SHP77 treated with DMSO at 0.1 percent for 48 hours (cell line): ENCODE data around the gene MTA1.

Source experiments
- DNase-seq: peaks from one replicate; lab custom pipeline; 2025; lab: John Stamatoyannopoulos, UW

MTA1 gene

DNA sequence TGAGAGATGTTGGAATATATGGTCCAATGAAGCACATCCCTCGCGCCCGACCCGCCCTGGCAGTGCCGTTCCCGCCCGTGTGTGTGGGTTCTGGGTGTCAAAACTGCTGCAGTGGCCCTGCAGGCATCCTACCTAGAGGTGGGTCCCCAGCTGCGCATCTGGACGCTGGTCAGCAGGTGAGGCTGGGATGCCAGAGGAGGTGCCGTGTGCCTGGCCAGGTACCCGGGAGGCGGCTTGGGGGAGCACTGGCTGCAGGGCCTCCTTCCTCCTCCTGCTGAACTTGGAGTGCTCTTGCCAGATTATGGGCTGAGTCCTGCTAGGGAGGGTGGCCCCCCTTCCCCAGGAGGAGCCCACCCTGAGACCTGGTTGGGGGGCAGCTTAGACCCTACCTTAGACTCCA is 5.2 kb downstream of the MTA1 start:
- no peak for DNase-seq

DNA sequence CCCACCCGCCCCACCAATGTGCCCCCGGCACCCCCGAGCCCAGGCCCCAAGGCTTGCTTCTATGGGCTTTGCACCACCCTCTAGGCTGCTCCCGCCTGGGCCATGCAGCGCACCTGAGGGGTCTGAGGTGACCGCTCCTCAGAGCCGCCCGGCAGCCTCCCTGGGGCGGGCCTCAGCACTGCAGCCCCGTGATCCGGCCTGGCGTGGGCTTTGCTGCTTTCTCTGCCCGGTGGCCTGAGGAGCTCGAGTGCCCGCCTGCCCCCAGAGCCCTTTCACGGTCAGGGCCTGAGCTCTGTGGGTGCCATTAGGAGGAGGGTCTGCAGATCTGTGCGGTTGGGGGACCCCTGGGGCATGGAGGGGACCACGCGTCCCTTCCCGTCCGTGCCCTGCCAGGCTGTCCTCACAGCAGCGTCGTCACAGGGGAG is 6.2 kb downstream of the MTA1 start:
- no peak for DNase-seq

DNA sequence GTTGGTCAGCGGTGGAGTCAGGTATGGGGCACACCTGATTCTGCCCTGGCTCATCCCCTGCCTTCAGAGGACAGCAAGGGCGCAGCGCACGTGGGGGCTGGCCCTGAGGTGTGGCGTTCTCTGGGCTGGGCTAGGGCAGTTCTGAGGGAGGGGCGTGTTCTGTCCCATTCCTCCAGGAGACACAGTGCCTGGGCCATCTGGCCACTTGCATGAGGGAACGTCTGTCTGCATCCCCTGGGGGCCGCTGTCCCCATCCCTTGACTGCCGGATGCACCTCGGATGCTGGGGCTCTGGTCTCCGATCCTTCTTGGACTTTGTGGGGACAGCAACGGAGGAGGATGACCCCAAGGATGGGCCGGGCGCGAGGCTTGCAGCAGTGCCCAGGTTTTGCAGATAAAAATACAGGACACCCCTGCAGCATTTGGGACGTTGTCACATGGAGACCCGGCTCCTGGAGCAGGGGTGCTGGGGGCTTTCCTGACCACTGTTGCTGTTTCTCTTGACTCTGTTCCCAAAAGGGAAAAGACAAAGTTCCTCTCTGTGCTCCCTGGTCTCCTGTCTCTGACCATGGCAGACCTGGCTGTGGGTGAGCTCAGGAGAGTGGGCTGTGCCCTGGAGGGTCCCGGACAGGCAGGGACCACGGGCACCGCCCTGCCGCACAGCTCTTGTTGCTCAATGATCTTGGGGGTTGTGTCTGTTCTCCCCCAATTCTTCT is 6.9 kb downstream of the MTA1 start:
- no peak for DNase-seq

DNA sequence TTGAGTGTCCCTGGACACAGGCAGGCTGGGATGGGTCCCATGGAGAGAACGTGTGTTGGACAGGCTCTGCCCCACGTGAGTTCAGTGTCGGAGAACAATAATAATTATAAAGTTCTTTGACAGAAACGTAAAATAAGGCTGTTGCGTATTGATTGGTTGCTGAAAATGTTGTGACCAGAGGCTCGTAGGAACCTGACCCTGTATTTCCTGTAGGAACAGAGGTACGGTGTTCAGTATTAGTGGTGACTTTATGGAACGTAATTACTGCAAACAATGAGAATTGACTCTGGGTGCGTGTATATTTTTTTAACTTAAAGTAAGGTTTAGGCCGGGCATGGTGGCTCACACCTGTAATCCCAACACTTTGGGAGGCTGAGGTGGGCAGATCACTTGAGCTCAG is 7.8 kb downstream of the MTA1 start:
- DNase-seq, result no peak

DNA sequence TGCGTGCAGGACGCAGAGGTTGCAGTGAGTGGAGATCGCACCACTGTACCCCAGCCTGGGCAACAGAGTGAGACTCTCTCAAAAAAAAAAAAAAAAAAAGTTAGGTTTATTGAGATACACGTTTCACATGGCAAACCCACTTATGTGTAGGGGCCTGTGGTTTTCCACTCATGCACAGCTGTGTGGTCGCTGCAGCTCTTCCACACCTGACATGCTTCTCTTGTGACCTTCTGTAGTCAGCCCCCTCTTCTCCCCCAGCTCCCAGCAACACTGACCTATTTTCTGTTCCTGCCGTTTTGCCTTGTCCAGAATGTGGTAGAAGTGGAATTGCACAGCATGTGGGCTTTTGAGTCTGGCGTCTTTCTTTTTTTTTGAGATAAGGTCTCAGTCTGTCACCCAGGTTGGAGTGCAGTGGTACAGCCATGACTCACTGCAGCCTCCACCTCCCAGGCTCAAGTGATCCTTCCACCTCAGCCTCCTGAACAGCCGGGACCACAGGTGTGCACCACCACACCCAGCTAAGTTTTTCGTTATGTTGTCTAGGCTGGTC is 8.4 kb downstream of the MTA1 start:
- DNase-seq, result no peak

DNA sequence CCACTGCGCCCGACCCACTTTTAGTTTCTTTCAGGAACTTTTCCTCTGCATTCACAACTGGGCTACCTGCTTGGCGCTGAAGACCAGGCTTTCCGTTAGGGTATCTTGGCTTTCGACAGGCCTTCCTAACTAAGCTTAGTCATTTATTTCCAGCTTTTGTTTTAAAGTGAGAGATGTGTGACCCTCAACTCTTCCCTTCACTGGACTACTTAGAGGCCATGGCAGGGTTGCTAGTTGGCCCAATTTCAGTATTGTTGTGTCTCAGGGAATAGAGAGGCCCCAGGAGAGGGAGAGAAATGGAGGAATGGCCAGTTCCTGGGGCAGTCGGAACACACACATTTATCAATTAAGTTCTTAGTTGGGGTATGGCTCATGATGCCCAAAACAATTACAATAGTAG is 10.4 kb downstream of the MTA1 start:
- no peak for DNase-seq

DNA sequence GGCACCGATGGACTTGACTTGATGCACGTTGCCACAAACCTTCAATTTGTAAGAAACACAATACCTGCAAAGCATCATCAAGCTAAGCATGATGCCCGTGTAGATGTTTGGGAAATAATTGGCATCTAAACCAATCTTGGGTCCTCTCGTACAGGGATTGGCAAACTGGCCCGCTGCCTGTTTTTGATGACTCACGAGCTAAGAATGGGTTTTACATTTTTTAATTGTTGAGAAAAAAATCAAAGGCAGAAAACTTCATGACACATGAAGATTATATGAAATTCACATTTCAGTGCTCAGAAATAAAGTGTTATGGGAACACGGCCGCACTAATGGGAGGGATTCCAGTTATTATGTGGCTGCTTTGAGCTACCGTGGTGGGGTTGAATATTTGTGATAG is 10.9 kb downstream of the MTA1 start:
- no peak for DNase-seq

DNA sequence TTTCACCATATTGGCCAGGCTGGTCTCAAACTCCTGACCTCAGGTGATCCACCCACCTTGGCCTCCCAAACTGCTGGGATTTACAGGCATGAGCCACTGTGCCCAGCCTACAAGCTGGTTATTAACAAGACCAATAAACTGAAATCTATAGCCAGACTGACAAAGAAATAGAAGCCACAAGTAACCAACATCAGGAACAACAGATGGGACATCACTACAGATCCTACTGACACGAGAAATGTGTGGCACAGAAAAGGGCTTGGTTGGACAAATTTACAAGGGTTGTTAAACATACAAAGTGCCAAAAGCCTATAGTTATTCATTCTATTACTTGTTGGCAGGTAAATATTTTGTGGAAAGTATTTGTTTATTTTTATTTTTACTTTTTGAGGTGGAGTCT is 11.6 kb downstream of the MTA1 start:
- DNase-seq, result no peak

DNA sequence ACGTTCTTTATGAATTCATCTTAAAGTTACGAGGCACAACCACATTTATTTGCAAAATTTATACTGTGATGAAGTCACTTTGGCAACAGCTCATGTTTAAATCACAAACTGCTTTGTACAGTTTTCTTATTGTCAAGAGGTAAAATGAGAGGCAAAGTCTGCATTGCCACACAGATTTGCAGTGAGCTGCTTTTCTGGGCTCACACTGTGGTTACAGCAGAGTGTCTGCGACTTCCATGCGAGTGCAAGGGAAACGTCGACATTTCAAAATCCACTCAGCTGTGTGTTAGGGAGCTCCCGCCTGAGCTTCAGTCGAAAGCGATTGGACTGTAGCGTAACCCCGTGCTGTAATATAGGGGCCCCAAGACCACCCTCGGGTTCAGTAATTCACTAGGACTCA is 13.0 kb downstream of the MTA1 start:
- DNase-seq, result no peak

DNA sequence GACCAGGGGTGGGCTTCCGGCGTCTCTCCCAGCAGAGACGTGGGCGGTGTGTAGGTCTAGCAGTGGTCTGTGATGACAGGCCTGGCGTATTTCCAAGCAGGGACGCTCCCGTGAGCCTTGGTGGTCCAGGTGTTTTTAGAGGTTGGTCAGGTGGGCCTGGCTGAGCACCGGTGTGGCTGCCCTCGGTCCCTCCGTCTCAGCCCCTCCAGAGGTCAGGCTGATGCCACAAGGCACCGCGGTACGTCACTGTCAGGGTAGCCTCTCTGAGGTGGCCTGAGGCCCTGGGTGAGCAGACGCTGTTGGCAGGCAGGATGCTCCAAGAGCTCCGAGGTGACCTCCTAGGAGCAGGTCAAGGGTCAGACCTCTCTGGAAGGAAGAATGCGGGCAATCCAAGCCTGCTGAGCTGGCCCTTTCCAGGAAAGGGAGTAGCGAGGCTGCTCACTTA is 13.6 kb downstream of the MTA1 start:
- no peak for DNase-seq

DNA sequence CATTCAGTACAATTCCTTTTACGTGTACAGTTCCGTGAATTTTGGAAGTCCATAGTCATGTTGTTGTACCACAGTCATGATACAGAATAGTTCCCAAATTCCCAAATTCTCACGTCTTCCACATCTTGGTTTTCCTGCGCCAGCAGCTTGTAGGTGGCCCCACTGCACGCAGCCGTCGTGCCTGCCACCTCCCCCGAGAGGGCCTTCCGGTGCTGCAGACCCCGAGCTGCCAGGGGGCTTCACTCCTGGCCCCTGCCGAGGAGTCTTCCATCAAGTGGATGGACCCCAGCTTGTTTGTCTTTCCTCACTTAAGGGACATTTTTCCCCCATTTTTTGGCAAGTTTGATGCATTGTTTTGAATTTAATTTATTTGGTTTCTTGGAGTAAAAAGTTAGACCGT is 16.8 kb downstream of the MTA1 start:
- DNase-seq, result no peak

DNA sequence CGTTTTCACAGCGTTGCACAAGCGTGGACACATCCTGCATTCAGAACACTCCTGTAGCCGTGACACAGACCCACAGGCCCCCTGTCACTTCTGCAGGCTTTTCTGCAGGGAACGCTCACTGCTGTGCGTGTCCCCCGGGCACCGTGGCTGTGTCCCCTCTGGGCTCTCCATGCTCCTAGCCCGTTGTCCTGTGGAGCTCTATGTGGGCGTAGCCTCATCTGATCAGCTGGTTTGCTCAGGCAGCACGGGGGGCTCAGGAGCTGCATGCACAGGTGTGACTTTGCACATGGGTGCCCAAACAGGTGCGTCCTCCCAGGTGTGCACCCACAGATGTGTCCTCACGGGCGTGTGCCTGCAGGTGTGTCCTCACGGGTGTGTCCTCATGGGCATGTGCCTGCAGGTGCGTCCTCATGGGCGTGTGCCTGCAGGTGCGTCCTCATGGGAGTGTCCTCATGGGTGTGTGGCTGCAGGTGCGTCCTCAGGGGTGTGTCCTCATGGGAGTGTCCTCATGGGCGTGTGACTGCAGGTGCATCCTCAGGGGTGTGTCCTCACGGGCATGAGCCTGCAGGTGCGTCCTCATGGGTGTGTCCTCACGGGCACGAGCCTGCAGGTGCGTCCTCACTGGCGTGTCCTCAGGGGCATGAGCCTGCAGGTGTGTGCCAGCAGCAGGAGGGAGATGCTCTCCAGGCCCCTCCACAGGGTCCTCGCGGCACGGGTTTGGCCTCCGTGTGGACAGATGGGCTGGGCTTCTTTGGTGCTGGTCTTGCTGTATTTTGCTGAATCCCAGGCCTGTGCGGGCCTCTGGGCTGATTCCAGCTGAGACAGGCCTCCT is 17.5 kb downstream of the MTA1 start:
- no peak for DNase-seq

DNA sequence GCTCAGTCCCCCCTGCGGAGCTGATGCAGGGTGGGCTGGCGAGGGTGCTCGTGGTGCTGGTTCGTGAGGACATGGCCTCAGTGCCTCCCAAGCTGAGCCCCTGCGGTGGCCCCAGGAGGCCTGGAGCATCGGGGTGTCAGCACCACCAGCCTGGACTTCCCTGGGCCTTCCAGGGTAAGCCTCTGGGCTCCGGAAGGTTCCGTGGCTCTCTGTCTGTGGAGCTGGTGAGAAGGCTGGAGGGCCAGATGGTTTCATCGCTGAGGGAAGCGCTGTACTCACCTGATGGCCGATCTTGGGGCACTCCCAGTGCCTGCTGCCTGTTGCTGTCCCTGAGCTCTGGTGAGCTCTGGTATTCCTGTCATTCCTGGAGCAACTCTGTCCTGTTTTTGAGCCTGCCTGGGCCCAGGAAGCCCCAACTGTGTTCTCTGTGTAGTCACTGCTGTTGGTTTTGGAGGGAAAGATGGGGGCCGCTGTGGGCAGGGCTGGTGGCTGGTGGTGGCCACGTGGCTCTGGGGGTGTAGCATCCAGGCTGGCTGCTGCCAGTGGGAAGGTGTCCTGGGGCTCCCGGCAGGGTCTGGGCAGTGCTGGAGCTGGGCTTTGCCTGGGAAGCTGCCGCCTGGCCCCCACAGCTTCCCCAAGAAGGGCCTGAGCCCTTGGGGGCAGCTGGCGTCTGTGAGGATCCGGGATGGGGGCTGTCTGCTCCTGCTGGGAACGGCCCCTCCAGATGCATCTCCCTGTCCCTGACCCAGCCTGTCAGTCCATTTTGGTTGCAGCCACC is 18.3 kb downstream of the MTA1 start:
- DNase-seq, result no peak

DNA sequence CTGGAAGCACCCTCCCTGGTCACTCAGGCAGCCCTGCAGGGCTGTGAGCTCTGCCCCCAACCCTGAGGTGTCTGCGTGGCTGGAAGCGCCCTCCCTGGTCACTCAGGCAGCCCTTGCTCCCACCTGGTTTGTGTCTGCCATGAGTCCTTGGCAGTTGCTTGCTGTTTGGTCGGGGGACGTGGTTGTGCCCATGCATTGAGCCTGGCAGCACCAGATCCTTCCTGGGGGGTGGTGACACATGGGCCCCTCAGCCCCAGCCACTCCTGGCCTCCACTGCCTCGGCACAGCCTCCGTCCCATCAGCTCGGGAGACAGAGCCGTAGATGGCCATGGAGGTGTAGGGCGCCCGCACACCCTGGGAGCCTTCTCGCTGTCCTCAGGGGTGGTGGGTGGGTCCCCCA is 19.6 kb downstream of the MTA1 start:
- no peak for DNase-seq

DNA sequence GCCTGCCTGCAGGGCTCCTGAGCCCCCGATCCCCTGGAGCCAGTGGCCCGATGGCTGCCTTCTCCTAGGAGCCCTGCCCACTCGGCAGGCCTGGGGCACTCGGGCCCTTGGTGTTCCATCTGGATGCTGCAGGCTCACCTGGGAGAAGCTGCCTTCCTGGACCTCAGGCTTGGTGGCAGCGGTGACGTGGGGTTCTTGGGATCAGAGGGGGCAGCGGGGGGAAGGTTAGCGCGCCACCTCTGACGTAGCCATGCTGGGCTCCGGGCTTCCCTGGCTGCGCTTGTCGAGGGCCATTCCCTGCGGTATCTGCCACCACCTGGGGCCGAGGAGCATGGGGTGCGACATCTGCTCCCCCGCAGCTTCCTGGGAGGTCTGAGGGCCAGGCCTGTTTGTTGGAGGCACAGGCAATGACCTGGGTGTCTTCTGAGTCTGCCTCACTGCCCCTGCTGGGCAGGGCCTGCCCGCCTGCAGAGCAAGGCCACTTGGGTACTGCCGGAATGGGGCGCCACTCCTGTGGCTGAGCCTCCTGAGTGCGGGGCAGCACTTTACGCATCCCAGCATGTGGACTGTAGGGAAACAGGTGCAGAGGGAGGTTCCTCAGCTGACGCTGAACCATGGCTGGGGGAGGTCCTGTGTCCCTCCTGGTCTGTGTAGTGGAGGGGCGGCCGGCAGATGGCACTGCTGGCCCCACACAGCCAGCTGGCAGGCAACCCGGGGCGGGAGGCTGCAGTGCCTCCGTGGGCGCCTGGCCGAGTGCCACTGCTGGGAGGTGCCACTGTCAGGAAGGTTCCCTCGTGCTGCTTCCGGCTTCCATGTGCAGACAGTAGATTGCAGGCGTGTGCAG is 20.3 kb downstream of the MTA1 start:
- DNase-seq, result peak; percentile 9

DNA sequence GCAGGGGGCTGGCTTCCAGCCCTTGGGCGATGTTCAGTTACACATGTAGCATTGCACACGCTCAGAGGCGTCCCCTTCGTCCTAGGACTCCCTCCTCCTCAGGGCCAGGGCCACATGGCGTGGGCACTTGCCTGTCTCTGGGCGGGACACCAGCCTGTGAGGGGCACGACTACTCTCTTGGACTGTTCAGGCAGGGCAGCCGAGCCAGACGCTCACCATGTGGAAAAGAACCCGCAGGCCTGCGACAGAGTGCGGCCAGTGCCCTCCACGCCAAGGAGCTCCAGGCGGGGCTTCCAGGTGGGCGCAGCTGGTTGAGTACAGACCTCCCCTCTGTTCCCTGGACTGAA is 20.9 kb downstream of the MTA1 start:
- no peak for DNase-seq

DNA sequence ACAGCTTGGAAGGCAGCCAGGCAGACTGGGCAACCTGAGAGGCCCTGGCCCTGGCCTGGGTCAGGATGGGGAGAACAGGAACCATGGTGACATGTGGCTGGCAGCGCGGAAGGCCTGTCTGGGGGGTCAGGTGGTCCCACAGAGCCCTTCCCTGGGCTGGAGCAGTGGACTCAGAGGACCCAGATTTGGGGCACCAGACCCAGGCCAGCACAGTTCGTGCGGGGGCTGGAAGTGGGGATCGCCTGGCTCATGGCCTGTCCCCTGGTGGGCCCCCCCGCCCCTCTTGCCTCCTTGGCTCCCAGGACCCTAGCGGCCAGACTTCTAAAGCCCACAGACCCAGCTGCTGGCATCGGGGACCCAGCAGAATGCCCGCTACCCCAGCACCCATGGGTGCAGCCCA is 21.4 kb downstream of the MTA1 start:
- DNase-seq, result no peak

DNA sequence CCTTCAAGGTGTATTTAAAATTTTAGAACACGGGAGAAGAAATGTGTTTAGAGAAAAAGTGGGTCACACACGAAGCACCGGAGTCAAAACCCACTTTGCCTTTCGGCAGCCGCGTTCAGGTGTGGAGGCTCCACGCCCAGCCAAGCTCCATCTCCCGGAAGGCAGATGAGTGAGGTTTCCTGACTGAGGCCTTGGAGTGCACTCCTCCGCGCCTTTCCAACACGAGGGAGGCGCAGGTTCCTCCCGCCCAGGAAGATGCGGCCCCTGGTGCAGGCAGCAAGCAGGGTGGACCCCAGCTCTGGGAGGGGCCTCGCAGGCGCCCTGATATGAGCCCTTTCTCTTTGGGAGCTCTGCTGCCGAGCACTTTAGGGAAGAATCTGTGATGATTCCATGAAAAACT is 22.5 kb downstream of the MTA1 start:
- no peak for DNase-seq

DNA sequence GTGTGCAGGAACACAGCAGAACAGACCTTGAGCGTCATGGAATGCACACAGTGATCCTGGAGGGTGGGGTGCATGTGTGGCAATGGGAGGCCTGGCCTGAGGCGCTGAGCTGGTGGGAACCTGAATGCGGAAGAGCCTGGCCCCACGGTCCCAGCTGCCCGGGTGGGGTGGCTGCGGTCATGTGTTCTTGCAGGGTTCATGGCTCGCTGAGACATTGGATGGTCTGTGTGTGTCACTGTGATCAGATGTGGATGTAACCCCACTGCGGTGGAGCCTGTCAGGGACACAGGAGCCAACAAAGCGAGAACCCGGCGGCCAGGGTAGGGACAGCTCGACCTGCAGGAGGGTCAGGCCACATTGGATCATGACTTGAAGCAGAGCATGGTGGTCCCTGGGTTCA is 23.2 kb downstream of the MTA1 start:
- no peak for DNase-seq

DNA sequence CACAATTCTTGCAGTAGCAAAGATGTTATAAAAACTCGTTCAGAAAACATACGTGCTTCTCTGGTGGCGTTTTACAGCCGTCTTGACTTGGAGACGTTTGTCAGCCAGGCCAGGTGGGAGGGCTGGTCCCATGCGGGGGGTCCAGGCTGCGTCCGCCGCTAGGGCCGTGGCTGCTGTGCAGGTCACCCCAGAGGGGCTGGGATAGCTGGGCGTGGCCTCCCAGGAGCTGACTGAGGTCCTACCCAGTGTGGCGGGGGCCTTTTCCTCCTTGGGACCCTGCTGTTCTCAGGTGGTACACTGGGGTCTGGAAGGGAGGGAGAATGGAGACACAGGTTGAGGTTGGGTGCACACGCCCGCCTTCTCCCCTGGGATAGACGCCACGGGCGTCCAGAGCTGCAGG is 25.2 kb downstream of the MTA1 start:
- DNase-seq, result no peak

DNA sequence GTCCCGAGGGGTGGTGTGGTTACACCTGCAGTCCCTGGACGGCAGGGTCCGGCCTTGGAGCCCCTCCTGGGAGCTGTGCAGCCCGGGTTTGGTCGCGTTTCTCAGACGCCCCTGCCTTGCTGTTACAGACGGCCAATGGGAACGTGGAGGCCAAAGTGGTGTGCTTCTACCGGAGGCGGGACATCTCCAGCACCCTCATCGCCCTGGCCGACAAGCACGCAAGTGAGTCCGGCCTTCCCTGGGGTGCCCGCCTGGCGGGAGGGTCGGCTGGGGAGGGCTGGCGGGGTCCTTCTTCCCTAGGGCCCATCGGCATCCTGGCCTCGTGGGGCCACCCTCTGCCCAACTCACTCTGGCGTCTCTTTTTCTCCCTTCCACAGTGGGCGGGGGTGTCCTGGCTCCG is 25.7 kb downstream of the MTA1 start:
- DNase-seq, result no peak
